Activated CD8-positive, alpha-beta T cell treated with anti-CD3 and anti-CD28 coated beads for 36 hours (primary cell): ENCODE measurements around the gene TMEM240. TPM values are rescaled to one million over a fixed set of nuclear protein-coding genes. Genes with fewer than 3 reads are reported as not detected.

Experiments used
- ATAC-seq: fragments of 200-7000 bp; cut with Tn5 transposase; one replicate; pipeline ENCODE4 v1.10.0; 2021; ENCODE audit warnings: mild to moderate bottlenecking, moderate library complexity
- CTCF ChIA-PET: fragments of 350-600 bp; sonication (Branson Sonifier 250); formaldehyde crosslinking; loops from one replicate; lab custom pipeline; 2021; ENCODE audit warnings: antibody characterized with exemption; lab: Charles Lee
- POLR2A ChIA-PET: fragments of 350-600 bp; sonication (Branson Sonifier 250); formaldehyde crosslinking; loops from one replicate; lab custom pipeline; 2021; ENCODE audit warnings: antibody characterized with exemption; lab: Charles Lee
- DNase-seq: peaks from one replicate; pipeline ENCODE4 v3.0.0-alpha.2; 2020
- H3K27ac Mint-ChIP-seq: one replicate; pipeline ENCODE4 v1.8.0; 2021; ENCODE audit warnings: mild to moderate bottlenecking, mixed read lengths
- H3K27me3 Mint-ChIP-seq: one replicate; pipeline ENCODE4 v1.8.0; 2021; ENCODE audit warnings: mixed read lengths
- H3K36me3 Mint-ChIP-seq: one replicate; pipeline ENCODE4 v1.8.0; 2021; ENCODE audit warnings: low read depth, mixed read lengths
- H3K4me1 Mint-ChIP-seq: one replicate; pipeline ENCODE4 v1.8.0; 2021; ENCODE audit warnings: low read depth, mixed read lengths
- H3K4me3 Mint-ChIP-seq: one replicate; pipeline ENCODE4 v1.8.0; 2021; ENCODE audit warnings: mild to moderate bottlenecking, moderate library complexity, mixed read lengths
- H3K9me3 Mint-ChIP-seq: one replicate; pipeline ENCODE4 v1.8.0; 2021; ENCODE audit warnings: mixed read lengths
- intact Hi-C: fragments of 100-400 bp; cut with micrococcal nuclease; formaldehyde crosslinking; loops from one replicate; pipeline ENCODE4 v1.10.0; 2022
- total RNA-seq, 2 experiments: library from RNA; stranded (reverse); gene quantifications; one replicate each; pipeline ENCODE4 v1.2.3, GENCODE V29; 2021
- TF ChIP-seq, protein P1 (sequence below): fragments of 200-600 bp; IDR thresholded peaks from one replicate; pipeline ENCODE4 v1.8.0; 2022; ENCODE audit warnings: antibody characterized with exemption, mild to moderate bottlenecking

TMEM240 gene
- total RNA-seq: under 1 TPM; 0.45 to 0.74 TPM

GRCh38 chr1:1540090-1540817 lies at the start of gene TMEM240:
TSS of gene TMEM240 (minus strand) at chr1:1540624. CDS start at chr1:1540346, 278 bp downstream.
- ChIA-PET POLR2A (interaction anchor here (1.0 kb wide), 1 partner anchor 18 kb away, joined by 3 read pairs; no protein-coding TSS in a partner anchor), CTCF (no interaction called here)
- H3K27ac Mint-ChIP-seq: no peak within 1 kb of the TSS
- TF ChIP-seq, protein P1, sequence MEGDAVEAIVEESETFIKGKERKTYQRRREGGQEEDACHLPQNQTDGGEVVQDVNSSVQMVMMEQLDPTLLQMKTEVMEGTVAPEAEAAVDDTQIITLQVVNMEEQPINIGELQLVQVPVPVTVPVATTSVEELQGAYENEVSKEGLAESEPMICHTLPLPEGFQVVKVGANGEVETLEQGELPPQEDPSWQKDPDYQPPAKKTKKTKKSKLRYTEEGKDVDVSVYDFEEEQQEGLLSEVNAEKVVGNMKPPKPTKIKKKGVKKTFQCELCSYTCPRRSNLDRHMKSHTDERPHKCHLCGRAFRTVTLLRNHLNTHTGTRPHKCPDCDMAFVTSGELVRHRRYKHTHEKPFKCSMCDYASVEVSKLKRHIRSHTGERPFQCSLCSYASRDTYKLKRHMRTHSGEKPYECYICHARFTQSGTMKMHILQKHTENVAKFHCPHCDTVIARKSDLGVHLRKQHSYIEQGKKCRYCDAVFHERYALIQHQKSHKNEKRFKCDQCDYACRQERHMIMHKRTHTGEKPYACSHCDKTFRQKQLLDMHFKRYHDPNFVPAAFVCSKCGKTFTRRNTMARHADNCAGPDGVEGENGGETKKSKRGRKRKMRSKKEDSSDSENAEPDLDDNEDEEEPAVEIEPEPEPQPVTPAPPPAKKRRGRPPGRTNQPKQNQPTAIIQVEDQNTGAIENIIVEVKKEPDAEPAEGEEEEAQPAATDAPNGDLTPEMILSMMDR: no peak
- peak; percentile 84 for ATAC-seq
- peak within 1 kb of the TSS; percentile 63 for H3K4me3 Mint-ChIP-seq
- no peaks in the 10 kb centered on the region for H3K9me3 Mint-ChIP-seq
- intact Hi-C loops: no loop called here
- peaks cover 9% of the 10 kb centered on the region for H3K36me3 Mint-ChIP-seq
- no peaks in the 10 kb centered on the region for H3K4me1 Mint-ChIP-seq
- H3K27me3 Mint-ChIP-seq: no peaks in the 10 kb centered on the region
- peak; percentile 71 for DNase-seq

DNA sequence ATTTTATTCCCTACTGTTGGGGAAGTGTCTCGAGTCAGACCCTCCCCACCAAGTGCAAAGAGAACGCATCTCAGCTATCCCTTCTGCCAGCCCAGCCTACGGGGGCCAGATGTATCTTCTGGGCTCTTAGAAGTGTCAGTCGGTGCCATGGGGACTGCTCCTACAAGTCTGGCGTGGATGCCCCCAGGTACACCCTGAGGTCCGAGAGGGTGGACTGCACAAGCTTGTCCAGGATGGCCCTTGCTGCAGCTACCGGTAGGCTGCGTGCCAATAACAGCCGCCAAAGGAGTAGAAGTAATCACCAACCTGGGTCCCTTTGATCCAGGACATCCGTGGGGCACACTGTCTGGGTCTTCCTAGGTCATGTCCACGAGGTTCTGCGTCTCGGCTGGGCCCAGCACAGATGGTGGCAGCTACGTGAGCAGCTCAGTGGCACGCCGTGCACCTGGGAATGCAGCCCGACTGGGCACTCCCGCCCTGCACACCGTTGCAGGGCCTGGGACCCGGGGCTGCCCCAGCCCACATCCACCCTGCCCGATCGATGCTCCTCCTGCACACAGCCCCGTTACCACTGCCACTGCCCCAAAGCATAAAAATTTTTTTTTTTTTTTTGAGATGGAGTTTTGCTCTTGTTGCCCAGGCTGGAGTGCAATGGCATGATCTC lies 43.1 kb upstream of the TMEM240 start:
- intact Hi-C loops: no loop called here
- ChIA-PET POLR2A (interaction anchor here (0.6 kb wide), 1 partner anchor 245 kb away, joined by 3 read pairs; no protein-coding TSS in a partner anchor), CTCF (no interaction called here)
- Mint-ChIP-seq H3K4me3 (no peak overlapping the region), H3K27ac (no peak overlapping the region), H3K36me3 (no peaks in the 10 kb centered on the region), H3K9me3 (no peaks in the 10 kb centered on the region), H3K4me1 (peaks cover 4% of the 10 kb centered on the region), H3K27me3 (peaks cover 14% of the 10 kb centered on the region)
- no peak for ATAC-seq
- TF ChIP-seq, protein P1: no peak
- no peak for DNase-seq

DNA sequence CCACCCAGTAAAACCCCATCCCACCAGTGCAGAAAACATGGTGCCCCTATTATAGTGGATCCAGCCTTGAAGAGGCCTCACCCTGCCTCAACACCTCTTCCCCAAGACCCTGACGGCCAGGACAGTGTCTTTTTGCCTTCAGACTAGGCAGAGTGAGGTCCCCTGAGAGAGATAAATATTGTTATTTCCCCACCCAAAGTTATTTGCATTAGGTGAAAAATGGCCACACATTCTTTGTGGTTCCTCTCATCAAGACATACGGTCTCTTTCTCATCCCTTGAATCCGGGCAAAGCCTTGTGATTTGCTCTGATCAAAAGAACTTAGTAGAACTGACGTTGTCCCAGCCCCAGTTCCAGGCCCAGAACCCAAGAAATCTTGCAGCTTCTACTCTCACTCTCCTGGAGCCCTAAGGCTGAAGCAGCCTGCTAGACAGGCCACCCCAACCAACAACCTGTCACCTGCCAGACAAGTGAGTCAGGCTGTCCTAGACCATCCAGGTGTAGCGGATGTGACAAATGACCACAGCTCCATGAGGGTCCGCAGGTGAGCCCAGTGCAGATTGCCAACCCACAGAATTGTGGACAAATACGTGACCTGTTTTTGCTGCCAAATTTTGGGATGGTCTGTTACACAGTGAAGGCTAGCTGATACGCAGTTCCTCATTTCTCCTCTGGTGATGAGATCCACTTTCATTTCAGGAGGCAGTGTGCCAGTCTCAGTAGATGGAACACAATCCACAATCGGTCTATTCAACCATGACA lies 42.3 kb upstream of the TMEM240 start:
- no peak overlapping the region for H3K27ac Mint-ChIP-seq
- CTCF ChIA-PET: no interaction called here
- no peak for ATAC-seq

GRCh38 chr1:1578371-1578940 lies 38.0 kb upstream of the TMEM240 start:
- H3K27ac Mint-ChIP-seq: no peak overlapping the region
- H3K4me3 Mint-ChIP-seq: no peak overlapping the region
- CTCF ChIA-PET: interaction anchor here (0.7 to 2.0 kb wide), 6 partner anchors 9 to 207 kb away, joined by 3 to 10 read pairs (median 3); partner anchors contain the start of gene MIB2
- H3K27me3 Mint-ChIP-seq: peaks cover 8% of the 10 kb centered on the region
- intact Hi-C loops: no loop called here
- POLR2A ChIA-PET: interaction anchor here (1.1 to 1.4 kb wide), 3 partner anchors 17 to 35 kb away, joined by 3 to 6 read pairs (median 4); no protein-coding TSS in a partner anchor
- TF ChIP-seq, protein P1: no peak
- peaks cover 11% of the 10 kb centered on the region for H3K4me1 Mint-ChIP-seq
- ATAC-seq (no peak), DNase-seq (no peak)
- H3K36me3 Mint-ChIP-seq: peaks cover 4% of the 10 kb centered on the region
- no peaks in the 10 kb centered on the region for H3K9me3 Mint-ChIP-seq

More for the DNA sequence above, 42.3 kb upstream of the TMEM240 start:
- Mint-ChIP-seq H3K27me3 (peaks cover 13% of the 10 kb centered on the region), H3K36me3 (no peaks in the 10 kb centered on the region), H3K4me3 (no peak overlapping the region), H3K9me3 (no peaks in the 10 kb centered on the region), H3K4me1 (peaks cover 4% of the 10 kb centered on the region)
- intact Hi-C loops: no loop called here
- TF ChIP-seq, protein P1: no peak
- POLR2A ChIA-PET: no interaction called here
- no peak for DNase-seq
